Neural cell (in vitro differentiated cells): ENCODE data around the gene FAM193A. TPM values are rescaled to one million over a fixed set of nuclear protein-coding genes. Genes with fewer than 3 reads are reported as not detected.

Experiments
- H2AFZ ChIP-seq: fragments of 200-600, 300-800 bp; sonication (generic), shearing (Covaris generic); 2 replicates; pipeline ENCODE4 v1.6.0; 2014; ENCODE audit warnings: low read depth, mild to moderate bottlenecking, antibody characterized with exemption, low read length, moderate library complexity
- H3F3A ChIP-seq: fragments of 200-600 bp; shearing (Covaris generic); 2 replicates; pipeline ENCODE4 v1.6.1; 2016; ENCODE audit warnings: mild to moderate bottlenecking, moderate library complexity, mixed read lengths, antibody characterized with exemption, low read length; ENCODE audit not compliant: insufficient read depth, poor library complexity, severe bottlenecking
- H3K27ac ChIP-seq: fragments of 200-600, 300-800 bp; sonication (generic), shearing (Covaris generic); 2 replicates; pipeline ENCODE4 v1.5.1; 2014; ENCODE audit warnings: mild to moderate bottlenecking, low read length, moderate library complexity
- H3K27me3 ChIP-seq: fragments of 300-800, 200-600 bp; sonication (generic), shearing (Covaris generic); 2 replicates; pipeline ENCODE4 v1.6.0; 2014; ENCODE audit warnings: mild to moderate bottlenecking, low read depth, low read length, moderate library complexity; ENCODE audit not compliant: insufficient read depth
- H3K36me3 ChIP-seq: fragments of 300-800, 200-600 bp; sonication (generic), shearing (Covaris generic); 2 replicates; pipeline ENCODE4 v1.5.1; 2014; ENCODE audit warnings: mild to moderate bottlenecking, antibody characterized with exemption, low read length, moderate library complexity; ENCODE audit not compliant: insufficient read depth
- H3K4me2 ChIP-seq: fragments of 300-800, 200-600 bp; sonication (generic), shearing (Covaris generic); 2 replicates; pipeline ENCODE4 v1.6.0; 2014; ENCODE audit warnings: mild to moderate bottlenecking, low read length
- H3K4me3 ChIP-seq: fragments of 300-800, 200-600 bp; sonication (generic), shearing (Covaris generic); 2 replicates; pipeline ENCODE4 v1.5.1; 2014; ENCODE audit warnings: mild to moderate bottlenecking, low read length, moderate library complexity
- H3K79me2 ChIP-seq: fragments of 200-600 bp; shearing (Covaris generic); replicated peaks from 2 replicates; pipeline ENCODE4 v1.6.0; 2014; ENCODE audit warnings: mild to moderate bottlenecking, low read length, moderate library complexity; ENCODE audit not compliant: insufficient read depth
- H3K9ac ChIP-seq: fragments of 300-800, 200-600 bp; sonication (generic), shearing (Covaris generic); 2 replicates; pipeline ENCODE4 v1.6.1; 2016; ENCODE audit warnings: mild to moderate bottlenecking, low read length, mixed read lengths
- H3K9me2 ChIP-seq: fragments of 200-600 bp; shearing (Covaris generic); 2 replicates; pipeline ENCODE4 v1.6.1; 2016; ENCODE audit warnings: mild to moderate bottlenecking, low read length, mixed read lengths; ENCODE audit not compliant: insufficient read depth
- H3K9me3 ChIP-seq: fragments of 200-600, 300-800 bp; sonication (generic), shearing (Covaris generic); 2 replicates; pipeline ENCODE4 v1.6.1; 2016; ENCODE audit warnings: mild to moderate bottlenecking, mixed run types, low read length, moderate library complexity, mixed read lengths
- H4K20me1 ChIP-seq: fragments of 200-600 bp; shearing (Covaris generic); 2 replicates; pipeline ENCODE4 v1.6.1; 2016; ENCODE audit warnings: mild to moderate bottlenecking, mixed run types; ENCODE audit not compliant: insufficient read depth
- EP300 ChIP-seq: fragments of 450-650 bp; conservative IDR thresholded peaks from 2 replicates; pipeline ENCODE4 v1.6.1; 2014; ENCODE audit warnings: antibody characterized with exemption, mild to moderate bottlenecking, moderate library complexity; ENCODE audit not compliant: poor library complexity, severe bottlenecking
- EZH2 ChIP-seq: fragments of 200-600, 300-800 bp; shearing (Covaris generic), sonication (generic); IDR thresholded peaks from 2 replicates; pipeline ENCODE4 v1.6.1; 2014; ENCODE audit warnings: antibody characterized with exemption, low read length, borderline replicate concordance, mild to moderate bottlenecking; ENCODE audit not compliant: insufficient read depth, poor library complexity, severe bottlenecking
- MXI1 ChIP-seq: fragments of 450-650 bp; conservative IDR thresholded peaks from 2 replicates; pipeline ENCODE4 v1.6.1; 2014; ENCODE audit warnings: antibody characterized with exemption, mild to moderate bottlenecking; ENCODE audit not compliant: poor library complexity, severe bottlenecking
- POLR2AphosphoS5 ChIP-seq: IDR thresholded peaks from 2 replicates; pipeline ENCODE4 v1.6.1; 2012
- RAD21 ChIP-seq: fragments of 450-650 bp; conservative IDR thresholded peaks from 2 replicates; pipeline ENCODE4 v1.6.1; 2014; ENCODE audit warnings: antibody characterized with exemption, mild to moderate bottlenecking, moderate library complexity
- SMC3 ChIP-seq: fragments of 450-650 bp; conservative IDR thresholded peaks from 2 replicates; pipeline ENCODE4 v1.6.1; 2014; ENCODE audit warnings: antibody characterized with exemption, mild to moderate bottlenecking, moderate library complexity; ENCODE audit not compliant: poor library complexity
- TAF1 ChIP-seq: IDR thresholded peaks from 2 replicates; pipeline ENCODE4 v1.6.1; 2012; ENCODE audit warnings: low read depth
- polyA plus RNA-seq: library from polyadenylated mRNA; depleted of rRNA; stranded (reverse); fragments of >200 nt; gene quantifications from 2 replicates; pipeline ENCODE4 v1.2.3, GENCODE V29; 2014
- TF ChIP-seq, protein P1 (sequence below): IDR thresholded peaks from 2 replicates; pipeline ENCODE4 v1.6.1; 2012; ENCODE audit warnings: borderline replicate concordance

The FAM193A gene
- polyA plus RNA-seq, 1 donor from 2014 or later, result 11.6 TPM

DNA sequence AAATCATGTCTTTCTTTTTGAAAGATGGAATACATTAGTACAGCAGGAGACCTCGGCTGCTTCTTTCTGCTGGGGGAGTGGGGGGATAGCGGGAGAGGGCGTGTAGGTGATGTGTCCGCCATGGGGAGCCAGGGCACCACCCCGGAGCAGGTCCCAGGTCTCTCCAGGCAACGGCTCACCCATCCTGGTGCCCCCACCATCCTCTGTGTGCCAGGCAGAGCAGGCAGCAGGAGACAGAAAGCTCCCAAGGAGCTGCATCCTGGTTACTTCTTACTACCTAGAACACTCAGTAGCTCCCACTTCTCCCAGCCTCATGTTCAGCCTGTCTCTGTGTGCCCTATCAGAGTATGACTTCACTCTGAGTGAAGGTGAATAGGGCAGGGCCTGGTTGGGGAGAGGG lies 196.1 kb downstream of the FAM193A start:
- no peaks in the 10 kb centered on the region for H3K9me2 ChIP-seq
- H3K36me3 ChIP-seq, result no peaks in the 10 kb centered on the region
- no peaks in the 10 kb centered on the region for H3K79me2 ChIP-seq
- no peak overlapping the region for H2AFZ ChIP-seq
- TF ChIP-seq SMC3 (no peak), EZH2 (no peak), MXI1 (no peak), RAD21 (no peak), EP300 (no peak)
- H3F3A ChIP-seq, result no peaks in the 10 kb centered on the region
- no peaks in the 10 kb centered on the region for H3K27me3 ChIP-seq
- H3K4me2 ChIP-seq, result no peak overlapping the region
- H3K9me3 ChIP-seq, result no peaks in the 10 kb centered on the region
- H3K9ac ChIP-seq, result no peak overlapping the region
- H4K20me1 ChIP-seq, result no peaks in the 10 kb centered on the region
- no peak overlapping the region for H3K27ac ChIP-seq
- H3K4me3 ChIP-seq, result no peak overlapping the region

DNA sequence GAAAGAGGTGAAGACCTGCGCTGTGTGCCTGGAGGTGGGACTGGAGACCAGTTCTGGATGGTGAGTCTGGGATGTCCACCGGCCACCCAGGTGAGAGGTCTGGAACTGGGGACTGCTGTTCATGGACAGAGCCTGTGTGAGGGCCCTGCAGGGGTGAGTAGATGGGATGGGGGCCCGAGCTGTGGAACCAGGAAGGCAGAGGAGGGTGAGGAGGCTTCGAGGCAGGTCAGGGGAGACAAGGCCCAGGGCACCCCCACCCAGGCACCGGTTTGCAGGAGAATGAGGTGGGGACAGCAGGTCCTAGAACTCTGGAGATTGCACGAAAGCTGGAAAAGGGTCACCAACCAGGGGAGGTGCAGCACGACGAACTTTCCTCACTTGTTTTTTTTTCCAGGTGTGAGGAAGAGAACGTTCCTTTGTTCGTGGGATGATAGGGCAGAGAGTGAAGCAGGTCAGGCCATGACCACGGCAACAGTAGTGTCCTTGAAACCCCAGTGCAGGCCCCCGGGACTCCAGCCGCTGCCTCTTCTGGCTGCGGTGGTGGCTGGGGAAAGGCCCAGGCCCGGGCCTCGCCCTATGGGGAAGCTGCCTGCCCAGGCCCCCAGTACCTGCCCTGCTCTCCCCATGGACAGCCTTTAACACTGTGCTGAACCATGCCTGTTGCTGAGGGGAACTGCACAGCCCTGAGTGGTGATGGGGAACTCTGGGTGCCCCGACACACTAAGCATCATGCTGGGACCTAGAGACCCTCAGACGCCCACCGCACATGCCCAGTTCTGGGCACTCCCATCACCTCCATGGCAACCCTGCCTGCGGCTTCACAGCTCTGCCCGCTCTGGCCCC lies 196.8 kb downstream of the FAM193A start:
- H4K20me1 ChIP-seq, result no peaks in the 10 kb centered on the region
- TF ChIP-seq, protein P1, sequence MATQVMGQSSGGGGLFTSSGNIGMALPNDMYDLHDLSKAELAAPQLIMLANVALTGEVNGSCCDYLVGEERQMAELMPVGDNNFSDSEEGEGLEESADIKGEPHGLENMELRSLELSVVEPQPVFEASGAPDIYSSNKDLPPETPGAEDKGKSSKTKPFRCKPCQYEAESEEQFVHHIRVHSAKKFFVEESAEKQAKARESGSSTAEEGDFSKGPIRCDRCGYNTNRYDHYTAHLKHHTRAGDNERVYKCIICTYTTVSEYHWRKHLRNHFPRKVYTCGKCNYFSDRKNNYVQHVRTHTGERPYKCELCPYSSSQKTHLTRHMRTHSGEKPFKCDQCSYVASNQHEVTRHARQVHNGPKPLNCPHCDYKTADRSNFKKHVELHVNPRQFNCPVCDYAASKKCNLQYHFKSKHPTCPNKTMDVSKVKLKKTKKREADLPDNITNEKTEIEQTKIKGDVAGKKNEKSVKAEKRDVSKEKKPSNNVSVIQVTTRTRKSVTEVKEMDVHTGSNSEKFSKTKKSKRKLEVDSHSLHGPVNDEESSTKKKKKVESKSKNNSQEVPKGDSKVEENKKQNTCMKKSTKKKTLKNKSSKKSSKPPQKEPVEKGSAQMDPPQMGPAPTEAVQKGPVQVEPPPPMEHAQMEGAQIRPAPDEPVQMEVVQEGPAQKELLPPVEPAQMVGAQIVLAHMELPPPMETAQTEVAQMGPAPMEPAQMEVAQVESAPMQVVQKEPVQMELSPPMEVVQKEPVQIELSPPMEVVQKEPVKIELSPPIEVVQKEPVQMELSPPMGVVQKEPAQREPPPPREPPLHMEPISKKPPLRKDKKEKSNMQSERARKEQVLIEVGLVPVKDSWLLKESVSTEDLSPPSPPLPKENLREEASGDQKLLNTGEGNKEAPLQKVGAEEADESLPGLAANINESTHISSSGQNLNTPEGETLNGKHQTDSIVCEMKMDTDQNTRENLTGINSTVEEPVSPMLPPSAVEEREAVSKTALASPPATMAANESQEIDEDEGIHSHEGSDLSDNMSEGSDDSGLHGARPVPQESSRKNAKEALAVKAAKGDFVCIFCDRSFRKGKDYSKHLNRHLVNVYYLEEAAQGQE, result no peak
- TF ChIP-seq TAF1 (no peak), MXI1 (no peak)
- no peaks in the 10 kb centered on the region for H3F3A ChIP-seq

DNA sequence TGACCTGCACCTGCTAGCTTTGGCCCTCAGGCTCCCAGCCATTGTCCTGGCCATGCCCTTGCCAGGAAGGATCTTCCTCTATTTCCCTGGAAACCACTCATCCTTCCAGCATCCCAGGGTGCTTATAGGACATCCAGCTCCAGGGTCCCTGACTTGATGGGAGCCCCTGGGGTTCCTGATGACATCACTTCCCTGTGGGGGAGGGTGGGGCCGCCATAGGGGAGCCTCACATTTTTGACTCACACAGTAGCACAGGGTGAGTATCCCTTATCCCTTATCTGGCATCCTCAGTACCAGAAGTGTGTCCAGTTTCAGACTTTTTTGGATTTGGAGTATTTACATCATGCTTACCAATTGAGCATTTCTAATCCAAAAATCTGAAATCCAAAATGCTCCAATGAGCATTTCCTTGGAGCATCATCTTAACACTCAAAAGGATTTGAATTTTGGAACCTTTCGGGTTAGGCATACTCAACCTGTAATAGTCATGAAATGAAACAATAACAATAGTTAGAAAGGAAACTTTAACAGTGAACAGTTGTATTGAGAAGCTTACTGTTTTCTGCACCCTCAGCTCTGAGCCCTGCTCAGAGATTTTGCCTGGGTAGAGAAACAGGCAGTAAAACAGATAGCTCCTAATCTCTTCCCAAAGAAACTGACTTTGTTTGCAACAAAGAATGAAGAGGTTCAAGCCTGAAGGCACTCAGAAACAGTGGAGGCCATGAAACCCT lies 197.6 kb downstream of the FAM193A start:
- no peaks in the 10 kb centered on the region for H4K20me1 ChIP-seq
- H2AFZ ChIP-seq, result no peak overlapping the region
- H3F3A ChIP-seq, result no peaks in the 10 kb centered on the region
- H3K4me2 ChIP-seq, result no peak overlapping the region
- H3K9me2 ChIP-seq, result no peaks in the 10 kb centered on the region
- H3K9me3 ChIP-seq, result no peaks in the 10 kb centered on the region
- H3K36me3 ChIP-seq, result no peaks in the 10 kb centered on the region
- no peak for TF ChIP-seq POLR2AphosphoS5
- TF ChIP-seq EP300, result no peak
- H3K9ac ChIP-seq, result no peak overlapping the region
- H3K4me3 ChIP-seq, result no peak overlapping the region
- no peaks in the 10 kb centered on the region for H3K79me2 ChIP-seq
- H3K27ac ChIP-seq, result no peak overlapping the region
- H3K27me3 ChIP-seq, result no peaks in the 10 kb centered on the region

More for the DNA sequence above, 196.8 kb downstream of the FAM193A start:
- no peaks in the 10 kb centered on the region for H3K27me3 ChIP-seq
- H3K9me3 ChIP-seq, result no peaks in the 10 kb centered on the region
- no peaks in the 10 kb centered on the region for H3K79me2 ChIP-seq
- no peak overlapping the region for H3K4me2 ChIP-seq
- no peak overlapping the region for H3K9ac ChIP-seq
- H3K27ac ChIP-seq, result no peak overlapping the region
- H2AFZ ChIP-seq, result no peak overlapping the region
- H3K9me2 ChIP-seq, result no peaks in the 10 kb centered on the region
- no peak overlapping the region for H3K4me3 ChIP-seq
- no peaks in the 10 kb centered on the region for H3K36me3 ChIP-seq
